ENCODE data around the gene EPB41L4A. TPM values are rescaled to one million over a fixed set of nuclear protein-coding genes. Genes with fewer than 3 reads are reported as not detected.
A peak's percentile ranks its signal among the peaks of the same experiment; 100 is the strongest.
"Not testable (repeated sequence)": the region's sequence is repeated elsewhere in the genome, so short reads cannot be mapped to it uniquely, and the experiment has no call there.

Gene EPB41L4A
- total RNA-seq, 1 experiment from 2014 or later: 5.2 TPM

DNA sequence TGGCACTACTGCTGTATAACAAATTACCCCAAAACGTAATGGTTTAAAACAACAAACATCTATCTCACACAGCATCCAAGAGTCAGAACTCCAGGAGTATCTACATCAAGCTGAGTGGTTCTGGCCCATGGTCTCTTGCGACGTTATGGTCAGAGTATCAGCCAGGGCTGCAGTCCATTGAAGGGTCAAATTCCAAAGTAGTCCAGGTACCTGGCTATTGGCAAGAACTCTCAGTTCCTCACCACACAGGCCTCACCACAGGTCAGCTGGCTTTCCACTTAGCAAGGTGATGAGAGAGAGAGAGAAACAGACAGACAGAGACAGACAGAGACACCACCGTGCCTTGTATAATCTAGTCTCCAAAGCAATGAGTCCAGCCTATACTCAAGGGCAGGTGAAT lies 22.6 kb downstream of the EPB41L4A start:
- no peaks in the 10 kb centered on the region; the same call in 1 of the 2 replicates for H3K4me1 Mint-ChIP-seq
- H3K4me3 Mint-ChIP-seq: no peak overlapping the region
- no peak for ATAC-seq
- H3K9me3 Mint-ChIP-seq: 0 out of 2 replicates have a peak, but pooled peaks cover 3% of the 10 kb centered on the region
- ChIA-PET POLR2A (no interaction called here), CTCF (no interaction called here)
- no peak for DNase-seq (ENCODE audit: low spot score)
- TF ChIP-seq ZNF121 (CRISPR knock-in tag; IDR thresholded peaks at IDR 0.05): no peak
- TF ChIP-seq FOXP1 (CRISPR knock-in tag; IDR thresholded peaks at IDR 0.05; ENCODE audit: borderline replicate concordance): no peak
- TF ChIP-seq JUN (CRISPR knock-in tag; IDR thresholded peaks at IDR 0.05): no peak
- no peak overlapping the region for H3K27ac Mint-ChIP-seq
- H3K36me3 Mint-ChIP-seq: no peaks in the 10 kb centered on the region
- no peaks in the 10 kb centered on the region; the same call in 1 of the 2 replicates for H3K27me3 Mint-ChIP-seq (ENCODE audit: low read depth)

- POLR2A ChIA-PET: not testable (repeated sequence)
Observed at GRCh38 chr5:112395299-112395698, 23.8 kb downstream of the EPB41L4A start.

GRCh38 chr5:112390327-112390726 lies 28.8 kb downstream of the EPB41L4A start:
- POLR2A ChIA-PET: no interaction called here
- TF ChIP-seq FOXP4 (CRISPR knock-in tag; IDR thresholded peaks at IDR 0.05): no peak
- DNase-seq (ENCODE audit: low spot score): no peak
- Mint-ChIP-seq H3K9me3 (peaks cover 3% of the 10 kb centered on the region; the same call in 1 of the 2 replicates), H3K4me1 (peaks cover 12% of the 10 kb centered on the region), H3K4me3 (no peak overlapping the region), H3K36me3 (no peaks in the 10 kb centered on the region), H3K27me3 (ENCODE audit: low read depth) (no peaks in the 10 kb centered on the region; the same call in 1 of the 2 replicates), H3K27ac (no peak overlapping the region)
- CTCF ChIA-PET: interaction anchor here (0.9 to 1.4 kb wide), 3 partner anchors 23 to 30 kb away, joined by 3 read pairs; no protein-coding TSS in a partner anchor
- peak; percentile 32; the same call in 1 of the 2 replicates for ATAC-seq

More at GRCh38 chr5:112395299-112395698, 23.8 kb downstream of the EPB41L4A start:
- H3K36me3 Mint-ChIP-seq; CTCF ChIA-PET; H3K27ac Mint-ChIP-seq; H3K4me1 Mint-ChIP-seq; H3K9me3 Mint-ChIP-seq; DNase-seq (ENCODE audit: low spot score); ATAC-seq; H3K4me3 Mint-ChIP-seq; H3K27me3 Mint-ChIP-seq (ENCODE audit: low read depth): not testable (repeated sequence)

DNA sequence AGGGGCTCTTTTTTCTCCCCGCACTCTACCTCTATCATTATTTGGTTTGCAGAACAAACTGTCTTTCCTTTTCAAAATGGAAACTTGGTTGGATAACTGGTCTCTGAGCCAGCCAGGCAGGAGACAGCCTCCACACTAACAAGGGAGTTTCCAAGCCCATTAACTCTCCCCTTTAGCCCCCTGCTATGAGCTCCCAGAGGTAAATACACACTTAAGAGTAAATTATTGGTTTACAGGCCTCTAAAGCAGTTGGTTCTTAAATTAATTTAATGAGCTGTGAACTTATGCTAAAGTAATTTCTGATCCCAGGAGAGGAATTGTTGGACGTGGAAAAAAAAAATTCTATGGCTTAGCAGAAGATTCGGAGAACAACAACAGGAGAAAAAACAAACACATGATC lies 30.3 kb downstream of the EPB41L4A start:
- Mint-ChIP-seq H3K4me1 (peaks cover 19% of the 10 kb centered on the region), H3K4me3 (no peak overlapping the region), H3K27ac (no peak overlapping the region), H3K9me3 (no peaks in the 10 kb centered on the region; the same call in 1 of the 2 replicates), H3K27me3 (ENCODE audit: low read depth) (no peaks in the 10 kb centered on the region; the same call in 1 of the 2 replicates), H3K36me3 (no peaks in the 10 kb centered on the region)
- DNase-seq (ENCODE audit: low spot score): no peak
- TF ChIP-seq GTF2I (CRISPR knock-in tag; conservative IDR thresholded peaks at IDR 0.05): no peak
- ChIA-PET POLR2A (no interaction called here), CTCF (interaction anchor here (1.0 to 1.2 kb wide), 3 partner anchors 11 to 213 kb away, joined by 3 to 4 read pairs (median 4); no protein-coding TSS in a partner anchor)
- ATAC-seq: 0 out of 2 replicates have a peak, but pooled peaks have one; percentile 16

DNA sequence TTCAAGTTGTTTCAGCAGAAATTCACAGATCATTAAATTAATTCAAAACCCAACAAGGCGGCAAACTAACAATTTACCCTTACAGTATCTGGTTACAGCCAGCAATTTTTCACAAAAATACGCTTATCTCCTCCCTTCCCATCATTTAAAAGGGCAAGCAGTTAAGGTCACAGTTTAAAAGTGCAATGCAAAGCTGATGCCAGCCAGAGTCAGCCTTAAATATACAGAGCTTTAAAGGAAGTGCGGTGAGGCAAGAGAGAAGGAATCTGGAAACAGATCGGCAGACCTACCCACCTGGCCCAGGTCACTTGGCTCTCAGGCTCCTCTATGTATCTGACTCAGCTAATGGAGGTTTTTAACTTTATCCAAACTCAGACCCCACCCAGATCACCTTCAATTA lies 31.0 kb downstream of the EPB41L4A start:
- no peak for DNase-seq (ENCODE audit: low spot score)
- CTCF ChIA-PET: interaction anchor here (1.0 to 1.2 kb wide), 4 partner anchors 11 to 212 kb away, joined by 3 to 4 read pairs (median 4); no protein-coding TSS in a partner anchor
- Mint-ChIP-seq H3K4me3 (no peak overlapping the region), H3K36me3 (no peaks in the 10 kb centered on the region), H3K27ac (no peak overlapping the region), H3K27me3 (ENCODE audit: low read depth) (no peaks in the 10 kb centered on the region; the same call in 1 of the 2 replicates), H3K4me1 (peaks cover 22% of the 10 kb centered on the region), H3K9me3 (no peaks in the 10 kb centered on the region; the same call in 1 of the 2 replicates)
- POLR2A ChIA-PET: no interaction called here
- ATAC-seq: peak; percentile 43; the same call in 1 of the 2 replicates
- no peak for TF ChIP-seq AFF4 (CRISPR knock-in tag; IDR thresholded peaks at IDR 0.05; ENCODE audit: borderline replicate concordance)
- no peak for TF ChIP-seq SMAD3 (CRISPR knock-in tag; IDR thresholded peaks at IDR 0.05; ENCODE audit: borderline replicate concordance)
- TF ChIP-seq CREB1 (CRISPR knock-in tag; IDR thresholded peaks at IDR 0.05): no peak
- no peak for TF ChIP-seq ZNF138 (CRISPR knock-in tag; conservative IDR thresholded peaks at IDR 0.05)
- TF ChIP-seq TEAD4 (CRISPR knock-in tag; IDR thresholded peaks at IDR 0.05): no peak
- TF ChIP-seq, protein P1, sequence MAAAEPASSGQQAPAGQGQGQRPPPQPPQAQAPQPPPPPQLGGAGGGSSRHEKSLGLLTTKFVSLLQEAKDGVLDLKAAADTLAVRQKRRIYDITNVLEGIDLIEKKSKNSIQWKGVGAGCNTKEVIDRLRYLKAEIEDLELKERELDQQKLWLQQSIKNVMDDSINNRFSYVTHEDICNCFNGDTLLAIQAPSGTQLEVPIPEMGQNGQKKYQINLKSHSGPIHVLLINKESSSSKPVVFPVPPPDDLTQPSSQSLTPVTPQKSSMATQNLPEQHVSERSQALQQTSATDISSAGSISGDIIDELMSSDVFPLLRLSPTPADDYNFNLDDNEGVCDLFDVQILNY (CRISPR knock-in tag; IDR thresholded peaks at IDR 0.05): no peak
- no peak for TF ChIP-seq RELA (CRISPR knock-in tag; IDR thresholded peaks at IDR 0.05; ENCODE audit: borderline replicate concordance)
- no peak for TF ChIP-seq NFYB (CRISPR knock-in tag; conservative IDR thresholded peaks at IDR 0.05; ENCODE audit: low read depth)
